GM21717 (cell line): ENCODE results near the gene LIX1.
"Not testable (repeated sequence)": the region's sequence is repeated elsewhere in the genome, so short reads cannot be mapped to it uniquely, and the experiment has no call there.

ENCODE experiments used
- ATAC-seq: cut with Tn5 transposase; IDR thresholded peaks from one replicate; pipeline ENCODE4 v1.9.1; 2021; ENCODE audit warnings: mild to moderate bottlenecking, moderate library complexity; ENCODE audit not compliant: unreplicated experiment

LIX1 gene

DNA sequence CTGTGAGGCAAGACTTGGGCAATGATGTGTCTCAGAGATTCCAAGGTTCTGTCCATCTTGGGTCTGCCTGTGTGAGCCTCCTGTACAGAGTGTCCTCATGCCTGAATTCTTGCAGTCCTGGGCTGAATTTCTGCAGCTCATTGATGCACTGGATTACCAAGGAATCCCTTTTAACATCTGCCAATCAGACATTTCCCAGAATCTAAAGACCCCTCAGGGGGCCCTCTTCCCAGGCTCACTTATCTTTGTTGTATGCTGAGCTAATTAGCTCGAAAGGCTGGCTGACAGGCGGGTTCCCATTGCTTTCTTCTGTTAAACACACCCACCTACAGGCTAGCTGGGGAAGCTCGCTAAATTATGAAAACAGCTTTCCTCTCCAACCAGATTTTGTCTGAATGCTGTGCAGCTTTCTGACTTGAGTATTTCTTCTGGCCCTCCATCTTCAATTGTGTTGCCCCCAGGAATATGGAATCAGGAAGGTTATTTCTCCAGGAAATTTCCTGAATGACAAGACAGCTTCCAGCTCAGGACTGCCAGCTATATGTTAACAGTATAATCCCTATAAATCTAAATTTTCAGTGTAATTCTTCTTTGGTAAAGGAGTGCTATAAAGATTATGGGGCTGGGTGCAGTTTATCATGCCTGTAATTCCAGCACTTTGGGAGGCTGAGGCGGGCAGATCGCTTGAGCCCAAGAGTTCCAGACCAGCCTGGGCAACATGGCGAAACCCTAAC is at the start of gene LIX1:
Gene LIX1 (minus strand): TSS at position 91 of the 734 bp plus-strand sequence. CDS start 35 bp downstream, at position 56.
- peak; percentile 77 for ATAC-seq

GRCh38 chr5:97191893-97192292 is 49.5 kb upstream of the LIX1 start:
- no peak for ATAC-seq

DNA sequence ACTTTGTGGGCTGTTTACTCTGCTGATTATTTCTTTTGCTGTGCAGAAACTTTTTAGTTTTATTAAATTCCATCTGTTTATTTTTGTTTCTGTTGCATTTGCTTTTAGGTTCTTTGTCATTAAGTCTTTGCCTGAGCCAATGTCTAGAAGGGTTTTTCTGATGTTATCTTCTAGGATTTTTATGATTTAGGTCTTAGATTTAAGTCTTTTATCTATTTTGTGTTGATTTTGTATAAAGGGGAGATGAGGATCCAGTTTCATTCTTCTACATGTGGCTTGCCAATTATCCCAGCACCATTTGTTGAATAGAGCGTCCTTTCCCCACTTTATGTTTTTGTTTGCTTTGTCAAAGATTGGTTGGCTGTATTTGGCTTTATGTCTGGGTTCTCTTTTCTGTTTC is 47.1 kb upstream of the LIX1 start:
- ATAC-seq = not testable (repeated sequence)

DNA sequence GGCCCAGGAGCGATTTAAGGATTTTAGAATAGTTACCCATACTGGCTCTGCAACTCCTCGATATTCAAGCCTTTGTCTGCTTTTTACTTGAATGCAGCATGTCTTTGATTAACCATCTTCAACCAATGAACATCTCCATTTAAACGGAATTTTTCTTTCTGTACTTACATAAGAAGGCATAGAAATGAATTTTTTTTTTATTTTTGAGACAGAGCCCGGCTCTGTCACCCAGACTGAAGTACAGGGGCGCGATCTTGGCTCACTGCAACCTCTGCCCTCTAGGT is 41.5 kb upstream of the LIX1 start:
- ATAC-seq = no peak

DNA sequence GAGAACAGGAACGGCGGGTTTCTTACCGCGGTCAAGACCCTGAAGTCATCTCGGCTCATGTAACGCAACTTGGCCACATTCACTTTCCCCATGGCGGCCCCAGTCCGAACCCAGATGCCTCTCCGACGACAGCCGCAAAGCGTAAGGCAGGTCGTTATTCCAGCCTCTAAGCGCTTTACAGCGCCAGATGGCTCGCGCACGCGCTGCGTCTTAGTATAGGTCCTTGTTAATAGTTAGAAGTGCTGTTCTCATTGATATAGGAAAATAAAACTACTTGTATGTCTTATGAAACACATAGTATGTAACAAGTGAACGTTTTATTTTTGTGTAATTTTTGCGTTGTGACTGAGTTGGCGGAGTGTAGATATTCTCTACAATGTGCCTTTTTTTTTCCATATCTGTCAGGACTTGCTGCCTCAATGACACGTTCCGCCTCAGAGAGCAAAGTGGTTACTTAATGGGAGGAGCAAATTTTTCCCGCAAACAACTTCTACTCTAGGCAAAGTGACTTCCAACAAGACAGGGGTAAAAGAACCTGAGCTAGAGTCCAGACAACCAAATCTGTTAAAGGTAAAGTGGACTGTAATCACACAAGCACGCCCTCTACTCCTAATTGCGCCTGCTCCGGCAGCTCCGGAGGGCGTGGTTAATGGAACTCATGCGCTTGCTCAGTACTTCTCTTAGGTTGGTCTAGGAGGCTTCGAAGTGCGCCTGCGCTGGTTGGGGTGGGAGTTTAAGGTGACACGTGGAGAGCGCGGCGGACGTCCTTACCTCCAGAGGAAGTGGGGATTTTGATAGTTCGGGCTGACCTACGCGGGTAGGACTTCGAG is 40.9 kb upstream of the LIX1 start, which contains the start of gene RIOK2:
Gene RIOK2 (minus strand): TSS at position 148 of the 830 bp plus-strand sequence. CDS start 56 bp downstream, at position 92.
- ATAC-seq = peak; percentile 91

DNA sequence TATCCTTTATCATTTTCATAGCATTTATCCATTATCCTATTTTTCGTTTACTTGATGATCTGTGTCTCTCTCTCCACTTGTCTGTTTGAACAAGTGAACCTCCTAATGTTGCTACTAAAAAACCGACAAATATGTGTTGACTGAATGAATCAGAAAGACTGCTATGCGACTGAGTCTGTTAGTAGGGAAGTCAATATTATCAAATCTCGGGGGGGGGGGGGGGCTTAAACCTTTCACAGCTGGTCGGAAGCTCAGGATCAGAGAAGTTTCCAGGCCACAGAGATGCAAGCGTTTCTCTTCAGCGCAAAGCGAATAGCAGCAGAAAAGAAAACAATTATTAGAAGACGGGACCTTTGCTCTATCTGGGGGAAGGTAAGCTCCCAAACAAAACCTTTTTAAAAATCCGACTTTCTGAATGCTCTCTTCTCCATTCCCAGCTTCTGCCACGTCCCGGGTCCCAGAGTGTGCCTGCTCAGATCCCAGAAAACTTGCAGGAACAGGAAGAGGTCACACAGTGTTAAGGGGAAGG is 40.2 kb upstream of the LIX1 start:
- ATAC-seq = no peak

DNA sequence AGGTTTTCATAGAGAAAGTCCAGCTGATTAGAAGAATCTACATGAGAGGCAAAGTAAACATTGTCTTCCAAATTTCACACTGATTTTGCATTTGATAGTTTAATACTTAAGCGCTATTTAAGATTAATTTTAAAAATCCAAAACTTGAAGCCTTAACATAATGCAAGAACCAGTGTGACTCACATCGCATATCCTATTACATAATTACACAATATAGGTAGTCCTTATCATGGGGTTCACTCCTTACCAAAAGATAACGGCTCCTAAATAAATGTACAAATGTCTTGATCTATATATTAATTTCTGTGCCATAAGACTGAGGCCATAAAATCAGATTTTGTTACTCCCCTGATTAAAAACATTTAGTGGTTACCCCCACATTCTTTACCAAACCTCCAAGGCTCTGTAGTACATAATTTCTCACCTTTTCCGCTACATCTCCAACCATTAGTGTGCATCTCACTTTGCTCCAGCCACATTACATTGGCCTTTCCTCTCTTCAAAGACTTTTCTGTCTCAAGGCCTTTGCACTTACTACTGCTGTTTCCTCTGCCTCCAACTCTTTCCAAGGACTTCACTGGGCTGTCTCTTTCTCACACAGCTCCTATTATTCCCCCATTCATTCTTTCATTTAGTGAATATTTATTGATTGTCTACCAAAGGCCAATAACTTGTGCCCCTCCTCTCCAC is 39.6 kb upstream of the LIX1 start:
- ATAC-seq = no peak

GRCh38 chr5:97179457-97179856 is 37.0 kb upstream of the LIX1 start:
- not testable (repeated sequence) for ATAC-seq

- no peak for ATAC-seq
Measured at GRCh38 chr5:97172227-97172626, 29.8 kb upstream of the LIX1 start.

- ATAC-seq = no peak
Measured at GRCh38 chr5:97171703-97172102, 29.3 kb upstream of the LIX1 start.

- ATAC-seq = peak; percentile 67
Measured at GRCh38 chr5:97167435-97167834, 25.0 kb upstream of the LIX1 start.

DNA sequence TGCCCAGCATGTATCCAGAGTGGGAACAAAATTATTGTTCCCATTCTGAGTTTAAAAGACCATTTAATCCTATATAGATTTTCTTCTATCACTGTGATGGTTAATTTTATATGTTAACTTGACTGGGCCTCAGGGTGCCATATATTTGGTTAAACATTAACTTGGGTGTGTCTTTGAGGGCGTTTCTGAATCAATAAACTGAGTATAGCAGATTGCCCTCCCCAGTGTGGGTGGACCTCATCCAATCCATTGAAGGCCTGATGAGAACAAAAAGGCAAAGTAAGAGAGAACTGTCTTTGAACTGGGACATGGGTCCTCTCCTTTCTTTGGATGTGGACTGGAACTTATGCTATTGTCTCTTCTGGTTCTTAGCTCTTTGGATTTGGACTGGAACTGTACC is 23.3 kb upstream of the LIX1 start:
- ATAC-seq = no peak

- no peak for ATAC-seq
Measured at GRCh38 chr5:97164846-97165245, 22.4 kb upstream of the LIX1 start.

DNA sequence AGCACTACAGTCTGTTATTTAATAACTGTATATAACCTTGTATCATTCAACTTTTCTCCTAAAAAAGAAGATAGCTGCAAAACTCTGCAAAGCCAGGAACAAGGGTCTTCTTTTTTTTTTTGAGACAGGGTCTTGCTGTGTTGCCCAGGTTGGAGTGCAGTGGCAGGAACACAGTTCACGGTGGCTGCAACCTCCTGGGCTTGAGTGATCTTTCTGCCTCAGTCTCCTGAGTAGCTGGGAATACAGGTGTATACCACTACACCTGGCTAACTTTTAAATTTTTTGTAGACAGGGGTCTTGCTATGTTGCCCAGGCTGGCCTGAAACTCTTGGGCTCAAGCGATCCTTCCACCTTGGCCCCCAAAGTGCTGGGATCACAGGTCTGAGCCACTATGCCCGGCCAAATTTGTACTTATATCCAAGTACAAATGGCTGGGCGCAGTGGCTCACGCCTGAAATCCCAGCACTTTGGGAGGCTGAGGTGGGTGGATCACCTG is 21.4 kb upstream of the LIX1 start:
- no peak for ATAC-seq

GRCh38 chr5:97163360-97163764 is 21.0 kb upstream of the LIX1 start:
- ATAC-seq = no peak

GRCh38 chr5:97162045-97162444 is 19.6 kb upstream of the LIX1 start:
- ATAC-seq = peak; percentile 54

DNA sequence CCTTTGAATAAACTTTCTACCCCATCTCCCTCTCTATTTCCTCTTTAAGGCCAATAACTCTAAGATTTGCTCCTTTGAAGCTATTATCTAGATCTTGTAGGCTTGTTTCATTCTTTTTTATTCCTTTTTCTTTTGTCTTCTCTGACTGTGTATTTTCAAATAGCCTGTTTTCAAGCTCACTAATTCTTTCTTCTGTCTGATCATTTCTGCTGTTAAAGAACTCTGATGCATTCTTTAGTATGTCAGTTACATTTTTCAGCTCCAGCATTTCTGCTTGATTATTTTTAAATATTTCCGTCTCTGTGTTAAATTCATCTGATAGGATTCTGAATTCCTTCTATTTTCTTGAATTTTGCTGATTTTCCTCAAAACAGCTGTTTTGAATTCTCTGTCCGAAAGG is 15.3 kb upstream of the LIX1 start:
- ATAC-seq = no peak

- no peak for ATAC-seq
Measured at GRCh38 chr5:97151370-97151769, 9.0 kb upstream of the LIX1 start.

GRCh38 chr5:97150401-97150800 is 8.0 kb upstream of the LIX1 start:
- ATAC-seq = no peak

- ATAC-seq = no peak
Measured at GRCh38 chr5:97149709-97150108, 7.3 kb upstream of the LIX1 start.

DNA sequence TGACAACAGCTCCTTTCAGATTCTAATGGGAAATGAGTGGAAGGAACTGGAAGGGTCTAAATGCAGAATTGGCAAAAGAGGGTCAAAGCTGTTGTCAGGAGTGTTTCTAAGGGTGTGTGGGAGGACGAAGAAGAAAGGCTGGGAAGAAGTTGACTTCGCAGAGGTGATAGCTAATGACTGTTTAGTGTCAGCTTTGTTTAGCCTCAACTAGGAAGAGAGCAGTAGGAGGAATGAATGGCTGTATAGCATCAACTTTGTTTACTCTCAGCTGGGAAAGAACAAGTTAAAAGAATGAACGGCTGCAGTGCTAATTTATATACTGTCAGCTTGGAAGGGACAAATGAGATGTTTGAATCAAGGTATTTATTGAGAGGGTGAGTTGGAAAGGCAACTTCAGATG is 5.9 kb upstream of the LIX1 start:
- no peak for ATAC-seq
